Nephron (organoid): Measurements from ENCODE around the gene CNTNAP2.

Experiments used
- H3K27ac Mint-ChIP-seq, 3 experiments: 2 replicates each; pipeline ENCODE4 v1.8.0; 2020; ENCODE audit warnings: mixed read lengths in 3 of 3, mild to moderate bottlenecking in 2 of 3, moderate library complexity in 1 of 3
- H3K27me3 Mint-ChIP-seq: 2 replicates; pipeline ENCODE4 v1.8.0; 2021; ENCODE audit warnings: low read depth, mild to moderate bottlenecking, moderate library complexity, mixed read lengths
- H3K36me3 Mint-ChIP-seq: 2 replicates; pipeline ENCODE4 v1.8.0; 2020; ENCODE audit warnings: low read depth, mixed read lengths
- H3K4me1 Mint-ChIP-seq: 2 replicates; pipeline ENCODE4 v1.8.0; 2020; ENCODE audit warnings: mixed read lengths
- H3K4me3 Mint-ChIP-seq, 3 experiments: 2 replicates each; pipeline ENCODE4 v1.8.0; 2020; ENCODE audit warnings: mild to moderate bottlenecking in 3 of 3, mixed read lengths in 3 of 3, moderate library complexity in 2 of 3
- H3K9me3 Mint-ChIP-seq: 2 replicates; pipeline ENCODE4 v1.8.0; 2020; ENCODE audit warnings: mixed read lengths
- CTCF ChIP-seq, 3 experiments: fragments of 200-600 bp; sonication (generic); IDR thresholded peaks; one replicate each; pipeline ENCODE4 v1.5.0; 2021; ENCODE audit warnings: antibody characterized with exemption in 3 of 3; ENCODE audit not compliant: unreplicated experiment in 3 of 3

The CNTNAP2 gene

GRCh38 chr7:148371280-148371937 is 2254.8 kb downstream of the CNTNAP2 start:
- H3K27ac Mint-ChIP-seq: no peak overlapping the region
- TF ChIP-seq CTCF (IDR thresholded peaks at IDR 0.05; ENCODE audit: unreplicated experiment in 3 of 3): no peak
- no peak overlapping the region for H3K4me3 Mint-ChIP-seq
- H3K4me1 Mint-ChIP-seq: peaks cover 19% of the 10 kb centered on the region
- peaks cover 11% of the 10 kb centered on the region for H3K9me3 Mint-ChIP-seq
- no peaks in the 10 kb centered on the region for H3K36me3 Mint-ChIP-seq
- no peaks in the 10 kb centered on the region for H3K27me3 Mint-ChIP-seq

- no peaks in the 10 kb centered on the region for H3K9me3 Mint-ChIP-seq
- H3K36me3 Mint-ChIP-seq: no peaks in the 10 kb centered on the region
- H3K27ac Mint-ChIP-seq: peak overlapping the region; percentile 73 to 86 (median 80)
- TF ChIP-seq CTCF (IDR thresholded peaks at IDR 0.05; ENCODE audit: unreplicated experiment in 3 of 3): no peak
- H3K4me1 Mint-ChIP-seq: peaks cover 14% of the 10 kb centered on the region
- H3K4me3 Mint-ChIP-seq: no peak overlapping the region
- no peaks in the 10 kb centered on the region for H3K27me3 Mint-ChIP-seq
These were observed 2258.0 kb downstream of the CNTNAP2 start for GRCh38 chr7:148374396-148375259.

- Mint-ChIP-seq H3K4me1 (peaks cover 2% of the 10 kb centered on the region), H3K36me3 (no peaks in the 10 kb centered on the region), H3K9me3 (no peaks in the 10 kb centered on the region), H3K27me3 (no peaks in the 10 kb centered on the region), H3K27ac (no peak overlapping the region), H3K4me3 (no peak overlapping the region)
- no peak for TF ChIP-seq CTCF (IDR thresholded peaks at IDR 0.05; ENCODE audit: unreplicated experiment in 3 of 3)
These were observed 2263.1 kb downstream of the CNTNAP2 start for GRCh38 chr7:148379677-148380076.

GRCh38 chr7:148380596-148381419 is 2264.2 kb downstream of the CNTNAP2 start:
- TF ChIP-seq CTCF (IDR thresholded peaks at IDR 0.05; ENCODE audit: unreplicated experiment in 3 of 3): no peak
- Mint-ChIP-seq H3K36me3 (no peaks in the 10 kb centered on the region), H3K4me1 (no peaks in the 10 kb centered on the region), H3K27me3 (no peaks in the 10 kb centered on the region), H3K9me3 (no peaks in the 10 kb centered on the region), H3K4me3 (no peak overlapping the region), H3K27ac (no peak overlapping the region)

GRCh38 chr7:148382596-148382995 is 2266.0 kb downstream of the CNTNAP2 start:
- Mint-ChIP-seq H3K4me1 (no peaks in the 10 kb centered on the region), H3K36me3 (peaks cover 3% of the 10 kb centered on the region), H3K9me3 (no peaks in the 10 kb centered on the region), H3K27ac (no peak overlapping the region), H3K27me3 (no peaks in the 10 kb centered on the region), H3K4me3 (no peak overlapping the region)
- TF ChIP-seq CTCF (IDR thresholded peaks at IDR 0.05; ENCODE audit: unreplicated experiment in 3 of 3): no peak
